Neural cell (in vitro differentiated cells): ENCODE data around the gene EFCAB12. TPM values are rescaled to one million over a fixed set of nuclear protein-coding genes. Genes with fewer than 3 reads are reported as not detected.

Experiments used
- H2AFZ ChIP-seq: fragments of 200-600, 300-800 bp; sonication (generic), shearing (Covaris generic); 2 replicates; pipeline ENCODE4 v1.6.0; 2014; ENCODE audit warnings: low read depth, mild to moderate bottlenecking, antibody characterized with exemption, low read length, moderate library complexity
- H3F3A ChIP-seq: fragments of 200-600 bp; shearing (Covaris generic); 2 replicates; pipeline ENCODE4 v1.6.1; 2016; ENCODE audit warnings: mild to moderate bottlenecking, moderate library complexity, mixed read lengths, antibody characterized with exemption, low read length; ENCODE audit not compliant: insufficient read depth, poor library complexity, severe bottlenecking
- H3K27ac ChIP-seq: fragments of 200-600, 300-800 bp; sonication (generic), shearing (Covaris generic); 2 replicates; pipeline ENCODE4 v1.5.1; 2014; ENCODE audit warnings: mild to moderate bottlenecking, low read length, moderate library complexity
- H3K27me3 ChIP-seq: fragments of 300-800, 200-600 bp; sonication (generic), shearing (Covaris generic); 2 replicates; pipeline ENCODE4 v1.6.0; 2014; ENCODE audit warnings: mild to moderate bottlenecking, low read depth, low read length, moderate library complexity; ENCODE audit not compliant: insufficient read depth
- H3K36me3 ChIP-seq: fragments of 300-800, 200-600 bp; sonication (generic), shearing (Covaris generic); 2 replicates; pipeline ENCODE4 v1.5.1; 2014; ENCODE audit warnings: mild to moderate bottlenecking, antibody characterized with exemption, low read length, moderate library complexity; ENCODE audit not compliant: insufficient read depth
- H3K4me2 ChIP-seq: fragments of 300-800, 200-600 bp; sonication (generic), shearing (Covaris generic); 2 replicates; pipeline ENCODE4 v1.6.0; 2014; ENCODE audit warnings: mild to moderate bottlenecking, low read length
- H3K4me3 ChIP-seq: fragments of 300-800, 200-600 bp; sonication (generic), shearing (Covaris generic); 2 replicates; pipeline ENCODE4 v1.5.1; 2014; ENCODE audit warnings: mild to moderate bottlenecking, low read length, moderate library complexity
- H3K79me2 ChIP-seq: fragments of 200-600 bp; shearing (Covaris generic); replicated peaks from 2 replicates; pipeline ENCODE4 v1.6.0; 2014; ENCODE audit warnings: mild to moderate bottlenecking, low read length, moderate library complexity; ENCODE audit not compliant: insufficient read depth
- H3K9ac ChIP-seq: fragments of 300-800, 200-600 bp; sonication (generic), shearing (Covaris generic); 2 replicates; pipeline ENCODE4 v1.6.1; 2016; ENCODE audit warnings: mild to moderate bottlenecking, low read length, mixed read lengths
- H3K9me2 ChIP-seq: fragments of 200-600 bp; shearing (Covaris generic); 2 replicates; pipeline ENCODE4 v1.6.1; 2016; ENCODE audit warnings: mild to moderate bottlenecking, low read length, mixed read lengths; ENCODE audit not compliant: insufficient read depth
- H3K9me3 ChIP-seq: fragments of 200-600, 300-800 bp; sonication (generic), shearing (Covaris generic); 2 replicates; pipeline ENCODE4 v1.6.1; 2016; ENCODE audit warnings: mild to moderate bottlenecking, mixed run types, low read length, moderate library complexity, mixed read lengths
- H4K20me1 ChIP-seq: fragments of 200-600 bp; shearing (Covaris generic); 2 replicates; pipeline ENCODE4 v1.6.1; 2016; ENCODE audit warnings: mild to moderate bottlenecking, mixed run types; ENCODE audit not compliant: insufficient read depth
- CTCF ChIP-seq: fragments of 450-650 bp; IDR thresholded peaks from 2 replicates; pipeline ENCODE4 v1.5.1; 2014; ENCODE audit warnings: antibody characterized with exemption, mild to moderate bottlenecking, moderate library complexity; ENCODE audit not compliant: poor library complexity, severe bottlenecking
- EP300 ChIP-seq: fragments of 450-650 bp; conservative IDR thresholded peaks from 2 replicates; pipeline ENCODE4 v1.6.1; 2014; ENCODE audit warnings: antibody characterized with exemption, mild to moderate bottlenecking, moderate library complexity; ENCODE audit not compliant: poor library complexity, severe bottlenecking
- EZH2 ChIP-seq: fragments of 200-600, 300-800 bp; shearing (Covaris generic), sonication (generic); IDR thresholded peaks from 2 replicates; pipeline ENCODE4 v1.6.1; 2014; ENCODE audit warnings: antibody characterized with exemption, low read length, borderline replicate concordance, mild to moderate bottlenecking; ENCODE audit not compliant: insufficient read depth, poor library complexity, severe bottlenecking
- MXI1 ChIP-seq: fragments of 450-650 bp; conservative IDR thresholded peaks from 2 replicates; pipeline ENCODE4 v1.6.1; 2014; ENCODE audit warnings: antibody characterized with exemption, mild to moderate bottlenecking; ENCODE audit not compliant: poor library complexity, severe bottlenecking
- POLR2AphosphoS5 ChIP-seq: IDR thresholded peaks from 2 replicates; pipeline ENCODE4 v1.6.1; 2012
- RAD21 ChIP-seq: fragments of 450-650 bp; conservative IDR thresholded peaks from 2 replicates; pipeline ENCODE4 v1.6.1; 2014; ENCODE audit warnings: antibody characterized with exemption, mild to moderate bottlenecking, moderate library complexity
- REST ChIP-seq: IDR thresholded peaks from 2 replicates; pipeline ENCODE4 v1.6.1; 2012; ENCODE audit warnings: borderline replicate concordance
- SMC3 ChIP-seq: fragments of 450-650 bp; conservative IDR thresholded peaks from 2 replicates; pipeline ENCODE4 v1.6.1; 2014; ENCODE audit warnings: antibody characterized with exemption, mild to moderate bottlenecking, moderate library complexity; ENCODE audit not compliant: poor library complexity
- TAF1 ChIP-seq: IDR thresholded peaks from 2 replicates; pipeline ENCODE4 v1.6.1; 2012; ENCODE audit warnings: low read depth
- polyA plus RNA-seq: library from polyadenylated mRNA; depleted of rRNA; stranded (reverse); fragments of >200 nt; gene quantifications from 2 replicates; pipeline ENCODE4 v1.2.3, GENCODE V29; 2014

Gene EFCAB12
- polyA plus RNA-seq, 1 donor from 2014 or later: 0.32 TPM

- Histone ChIP-seq H3K36me3 (no peaks in the 10 kb centered on the region), H3K9me2 (no peaks in the 10 kb centered on the region), H3K79me2 (no peaks in the 10 kb centered on the region), H3K27me3 (no peaks in the 10 kb centered on the region), H3F3A (no peaks in the 10 kb centered on the region), H4K20me1 (no peaks in the 10 kb centered on the region), H3K4me2 (no peak overlapping the region), H3K9me3 (no peaks in the 10 kb centered on the region), H3K9ac (no peak overlapping the region), H3K4me3 (no peak overlapping the region), H2AFZ (no peak overlapping the region), H3K27ac (no peak overlapping the region)
- no peak for TF ChIP-seq TAF1
- no peak for TF ChIP-seq SMC3
- TF ChIP-seq MXI1: no peak
- no peak for TF ChIP-seq EZH2
- TF ChIP-seq RAD21: no peak
- no peak for TF ChIP-seq CTCF
- TF ChIP-seq EP300: no peak
- no peak for TF ChIP-seq REST
- TF ChIP-seq POLR2AphosphoS5: no peak
Observed at GRCh38 chr3:129470861-129471260, 42.4 kb upstream of the EFCAB12 start.

DNA sequence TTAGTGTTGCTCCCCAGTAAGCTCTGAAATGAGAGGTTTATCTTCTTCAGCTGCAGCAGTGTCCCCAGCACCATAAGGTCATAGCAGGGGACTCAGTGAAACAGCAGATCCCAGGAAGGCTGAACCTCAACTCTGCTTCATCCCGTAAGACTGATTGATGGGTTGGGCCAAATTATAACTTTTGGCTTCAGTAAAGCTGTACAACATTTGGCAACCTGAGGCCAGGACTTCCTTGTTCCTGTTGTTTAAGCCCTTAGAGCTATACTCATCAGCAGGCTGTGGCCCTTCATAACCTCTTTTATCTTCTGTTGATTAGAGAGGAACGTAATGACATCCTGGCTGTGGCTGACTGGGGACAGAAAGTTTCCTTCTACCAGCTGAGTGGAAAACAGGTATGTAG, 40.6 kb upstream of the EFCAB12 start:
- H3K27me3 ChIP-seq: no peaks in the 10 kb centered on the region
- no peak overlapping the region for H3K4me2 ChIP-seq
- no peaks in the 10 kb centered on the region for H3F3A ChIP-seq
- no peak overlapping the region for H2AFZ ChIP-seq
- H3K9me3 ChIP-seq: no peaks in the 10 kb centered on the region
- H3K9ac ChIP-seq: no peak overlapping the region
- no peak overlapping the region for H3K27ac ChIP-seq
- no peaks in the 10 kb centered on the region for H4K20me1 ChIP-seq
- H3K9me2 ChIP-seq: no peaks in the 10 kb centered on the region
- no peak overlapping the region for H3K4me3 ChIP-seq
- no peaks in the 10 kb centered on the region for H3K36me3 ChIP-seq
- no peaks in the 10 kb centered on the region for H3K79me2 ChIP-seq
- TF ChIP-seq TAF1 (no peak), EP300 (no peak), EZH2 (no peak), REST (no peak), SMC3 (no peak), CTCF (no peak), POLR2AphosphoS5 (no peak), RAD21 (no peak), MXI1 (no peak)
